CD4-positive, CD25-positive, alpha-beta regulatory T cell (primary cell): ENCODE measurements around the gene MAD2L1BP. TPM values are rescaled to one million over a fixed set of nuclear protein-coding genes. Genes with fewer than 3 reads are reported as not detected.
A peak's percentile ranks its signal among the peaks of the same experiment; 100 is the strongest.

Source experiments
- ATAC-seq, 2 donors: fragments of 150-1000 bp; cut with Tn5 transposase; one replicate each; pipeline ENCODE4 v1.10.0; 2021; ENCODE audit warnings: low read depth in 2 of 2, moderate number of reproducible peaks in 2 of 2, moderate library complexity in 1 of 2
- DNase-seq, 3 donors: peaks; one replicate each; pipeline versions ENCODE4 v3.0.0 to v3.0.0-alpha.2; 2012 to 2022; ENCODE audit warnings: mixed read lengths in 1 of 3
- H3K27ac ChIP-seq: one replicate; pipeline ENCODE4 v1.7.0; 2013; ENCODE audit warnings: mild to moderate bottlenecking, low read length; ENCODE audit not compliant: insufficient read depth, poor library complexity, severe bottlenecking
- H3K27me3 ChIP-seq: one replicate; pipeline ENCODE4 v1.7.0; 2013; ENCODE audit warnings: low read length; ENCODE audit not compliant: control insufficient read depth, insufficient read depth
- H3K36me3 ChIP-seq: one replicate; pipeline ENCODE4 v1.7.0; 2013; ENCODE audit warnings: mild to moderate bottlenecking, low read length, moderate library complexity; ENCODE audit not compliant: control insufficient read depth, insufficient read depth
- H3K4me1 ChIP-seq: 2 replicates; pipeline ENCODE4 v1.7.0; 2013; ENCODE audit warnings: mild to moderate bottlenecking, low read length; ENCODE audit not compliant: insufficient read depth, control insufficient read depth, poor library complexity, severe bottlenecking
- H3K4me3 ChIP-seq: one replicate; pipeline ENCODE4 v1.7.0; 2013; ENCODE audit warnings: low read depth, mild to moderate bottlenecking, low read length, moderate library complexity
- H3K9me3 ChIP-seq, 2 experiments: 1 replicate in 1 of 2; 2 replicates in 1 of 2; pipeline ENCODE4 v1.7.0; 2013; ENCODE audit warnings: low read length in 2 of 2, mild to moderate bottlenecking in 1 of 2, moderate library complexity in 1 of 2; ENCODE audit not compliant: control insufficient read depth in 2 of 2
- H3K27ac Mint-ChIP-seq, 3 donors: one replicate each; pipeline ENCODE4 v1.8.0; 2020 to 2022; ENCODE audit warnings: mild to moderate bottlenecking in 3 of 3, mixed read lengths in 3 of 3, moderate library complexity in 2 of 3
- H3K27me3 Mint-ChIP-seq: one replicate; pipeline ENCODE4 v1.8.0; 2022; ENCODE audit warnings: mild to moderate bottlenecking, mixed read lengths
- H3K36me3 Mint-ChIP-seq: one replicate; pipeline ENCODE4 v1.8.0; 2020; ENCODE audit warnings: mixed read lengths
- H3K4me1 Mint-ChIP-seq, 4 donors: one replicate each; pipeline ENCODE4 v1.8.0; 2020 to 2022; ENCODE audit warnings: mixed read lengths in 4 of 4, mild to moderate bottlenecking in 1 of 4
- H3K4me3 Mint-ChIP-seq, 4 donors: one replicate each; pipeline ENCODE4 v1.8.0; 2020 to 2022; ENCODE audit warnings: mild to moderate bottlenecking in 4 of 4, mixed read lengths in 4 of 4, moderate library complexity in 3 of 4
- H3K9me3 Mint-ChIP-seq, 7 donors: one replicate each; pipeline ENCODE4 v1.8.0; 2020 to 2022; ENCODE audit warnings: mixed read lengths in 7 of 7, mild to moderate bottlenecking in 3 of 7, moderate library complexity in 2 of 7
- polyA plus RNA-seq, 4 donors: library from polyadenylated mRNA; unstranded; fragments of 300-500 nt; fragmentation: Illumina TruSeq; gene quantifications; one replicate each; pipeline ENCODE4 v1.2.3, GENCODE V29; 2021
- total RNA-seq: library from RNA; stranded (reverse); gene quantifications from one replicate; pipeline ENCODE4 v1.2.3, GENCODE V29; 2022

MAD2L1BP gene
- total and polyA plus RNA-seq, 5 donors from 2014 or later = 24.8 to 38.6 (median 29.7) TPM

DNA sequence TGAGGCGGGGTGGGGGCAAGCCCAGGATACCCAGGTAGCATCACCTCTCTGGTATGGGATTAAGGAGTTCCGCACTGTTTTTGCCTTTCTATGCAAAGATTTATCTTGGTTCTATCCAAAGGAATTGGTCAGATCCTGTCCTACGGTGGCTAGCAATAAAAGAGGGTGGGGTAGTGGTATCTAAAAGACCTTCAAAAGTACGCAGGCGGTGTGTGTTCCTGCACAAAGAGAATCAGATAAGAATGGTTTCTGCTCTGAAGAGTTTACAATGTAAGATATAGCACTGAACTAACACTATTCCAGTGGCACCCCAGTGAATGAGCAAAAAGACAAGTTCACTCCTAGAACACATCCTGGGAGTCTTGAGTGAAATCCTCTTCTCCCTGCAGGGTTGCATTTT is 45.7 kb downstream of the MAD2L1BP start:
- peak overlapping the region in 1 of 3 donors; percentile 52 for H3K27ac Mint-ChIP-seq
- H3K36me3 ChIP-seq = peaks cover 58% of the 10 kb centered on the region
- H3K27me3 Mint-ChIP-seq = no peaks in the 10 kb centered on the region
- H3K4me3 ChIP-seq = no peak overlapping the region
- no peaks in the 10 kb centered on the region for H3K9me3 ChIP-seq
- H3K27me3 ChIP-seq = no peaks in the 10 kb centered on the region
- H3K4me1 Mint-ChIP-seq = peaks cover 17 to 51% (median 35%) of the 10 kb centered on the region in 4 donors
- H3K9me3 Mint-ChIP-seq = no peaks in the 10 kb centered on the region
- H3K4me1 ChIP-seq = peaks cover 5% of the 10 kb centered on the region
- no peak overlapping the region for H3K4me3 Mint-ChIP-seq
- H3K36me3 Mint-ChIP-seq = peaks cover 23% of the 10 kb centered on the region
- DNase-seq = no peak
- no peak for ATAC-seq
- no peak overlapping the region for H3K27ac ChIP-seq

DNA sequence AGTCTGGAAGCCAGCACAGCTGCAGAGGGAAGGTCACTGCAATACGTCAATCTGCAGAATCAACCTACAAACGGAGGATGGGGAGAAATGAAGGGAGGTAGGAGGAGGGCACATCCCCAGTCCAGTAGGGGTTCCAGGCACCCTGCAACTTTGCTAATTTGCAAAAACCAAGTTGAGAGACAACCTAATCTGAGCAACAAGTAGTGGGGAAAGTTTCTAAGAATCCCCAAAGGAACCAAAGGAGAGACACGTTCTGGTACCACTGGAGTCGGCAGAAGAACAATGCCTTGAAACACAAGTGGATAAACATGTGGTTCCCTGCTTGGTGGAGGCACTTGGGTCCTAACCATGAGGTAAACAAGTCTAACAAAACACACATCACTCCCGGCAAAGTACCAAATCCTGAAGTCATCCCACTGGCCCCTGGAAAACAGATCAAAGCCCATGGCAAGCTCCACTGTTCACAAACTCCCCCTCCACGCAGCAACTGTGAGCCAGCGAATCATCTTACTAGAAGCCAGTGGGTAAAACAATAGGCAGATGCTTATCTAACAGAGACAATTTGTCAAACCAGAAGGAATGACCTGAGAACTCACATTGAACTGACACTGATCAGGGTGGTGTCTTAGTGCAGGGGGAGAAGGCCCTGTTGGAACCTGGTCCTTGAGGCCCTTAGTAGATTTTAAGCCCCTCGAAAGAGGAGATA is 47.2 kb downstream of the MAD2L1BP start:
- Mint-ChIP-seq H3K27ac (no peak overlapping the region), H3K4me1 (peaks cover 29 to 67% (median 41%) of the 10 kb centered on the region in 4 donors), H3K36me3 (peaks cover 26% of the 10 kb centered on the region), H3K4me3 (no peak overlapping the region), H3K27me3 (peaks cover 3% of the 10 kb centered on the region), H3K9me3 (no peaks in the 10 kb centered on the region)
- Histone ChIP-seq H3K27me3 (no peaks in the 10 kb centered on the region), H3K27ac (no peak overlapping the region), H3K4me1 (peaks cover 15% of the 10 kb centered on the region), H3K36me3 (peaks cover 42% of the 10 kb centered on the region), H3K9me3 (no peaks in the 10 kb centered on the region), H3K4me3 (no peak overlapping the region)
- ATAC-seq = no peak
- no peak for DNase-seq

DNA sequence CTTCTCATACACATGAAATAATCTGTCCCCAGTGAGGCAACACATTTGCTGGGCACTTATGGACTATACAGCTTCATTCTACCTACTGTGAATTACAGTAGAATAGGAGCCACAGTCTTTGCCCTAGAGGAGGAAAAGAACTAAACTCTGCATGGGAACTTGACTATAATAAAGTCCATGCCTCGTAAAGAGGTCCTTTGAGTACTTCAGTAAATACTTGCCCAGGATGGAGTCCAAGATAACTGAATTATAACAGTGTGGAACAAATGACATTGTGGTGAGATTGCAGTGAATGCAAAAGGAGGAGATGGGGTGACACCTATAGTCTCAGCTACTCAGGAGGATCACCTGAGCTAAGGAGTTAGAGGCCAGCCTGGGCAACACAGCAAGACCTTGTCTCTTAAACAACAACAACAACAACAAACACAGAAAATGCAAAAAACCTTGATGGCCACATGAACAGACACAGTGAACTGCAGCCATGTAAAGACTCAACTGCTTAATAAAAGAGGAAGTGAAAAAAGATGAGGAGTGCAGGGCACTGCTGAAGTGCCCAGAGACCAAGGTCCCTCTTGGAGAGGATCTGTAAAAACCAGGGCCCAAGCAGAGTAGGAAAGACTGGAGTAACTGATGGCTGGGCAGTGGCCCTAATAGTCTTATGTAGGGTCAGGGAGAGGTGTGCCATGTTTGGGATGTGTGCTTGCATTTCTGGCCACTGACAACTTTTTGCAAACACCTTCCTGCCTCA is 48.2 kb downstream of the MAD2L1BP start:
- Histone ChIP-seq H3K27me3 (no peaks in the 10 kb centered on the region), H3K36me3 (peaks cover 32% of the 10 kb centered on the region), H3K27ac (no peak overlapping the region), H3K4me3 (no peak overlapping the region), H3K4me1 (peaks cover 20% of the 10 kb centered on the region), H3K9me3 (no peaks in the 10 kb centered on the region)
- peaks cover 20% of the 10 kb centered on the region for H3K36me3 Mint-ChIP-seq
- peaks cover 8% of the 10 kb centered on the region for H3K27me3 Mint-ChIP-seq
- no peaks in the 10 kb centered on the region for H3K9me3 Mint-ChIP-seq
- no peak overlapping the region for H3K27ac Mint-ChIP-seq
- ATAC-seq = no peak
- peaks cover 36 to 72% (median 45%) of the 10 kb centered on the region in 4 donors for H3K4me1 Mint-ChIP-seq
- DNase-seq = no peak
- peak overlapping the region in 2 of 4 donors; percentile 11 to 77 for H3K4me3 Mint-ChIP-seq

DNA sequence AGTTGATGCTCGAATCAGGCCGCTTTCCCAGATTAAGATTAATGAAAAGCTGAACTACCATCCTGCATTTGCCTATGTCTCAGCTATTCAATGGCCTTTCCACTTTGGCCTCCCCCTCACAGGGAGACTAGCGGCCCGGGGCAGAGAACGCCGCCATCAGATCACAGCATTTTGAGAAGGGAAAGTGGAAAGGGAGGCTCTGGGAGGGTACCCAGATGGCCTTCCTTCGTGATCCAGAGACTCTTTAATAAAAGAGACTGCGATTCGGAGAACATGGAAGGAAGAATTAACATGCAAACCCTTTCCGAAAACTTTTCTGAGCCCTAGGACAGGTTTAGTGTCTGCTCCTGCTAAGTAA is 51.4 kb downstream of the MAD2L1BP start:
- Histone ChIP-seq H3K9me3 (no peaks in the 10 kb centered on the region), H3K27me3 (peaks cover 2% of the 10 kb centered on the region), H3K36me3 (peaks cover 7% of the 10 kb centered on the region), H3K4me3 (peak overlapping the region; percentile 95), H3K4me1 (peaks cover 20% of the 10 kb centered on the region), H3K27ac (peak overlapping the region; percentile 60)
- Mint-ChIP-seq H3K9me3 (no peaks in the 10 kb centered on the region), H3K4me1 (peaks cover 36 to 61% (median 41%) of the 10 kb centered on the region in 4 donors), H3K36me3 (peaks cover 15% of the 10 kb centered on the region), H3K27me3 (peaks cover 8% of the 10 kb centered on the region), H3K27ac (peak overlapping the region; percentile 95 to 99 (median 95)), H3K4me3 (peak overlapping the region; percentile 96 to 98 (median 96))
- ATAC-seq = no peak
- no peak for DNase-seq

DNA sequence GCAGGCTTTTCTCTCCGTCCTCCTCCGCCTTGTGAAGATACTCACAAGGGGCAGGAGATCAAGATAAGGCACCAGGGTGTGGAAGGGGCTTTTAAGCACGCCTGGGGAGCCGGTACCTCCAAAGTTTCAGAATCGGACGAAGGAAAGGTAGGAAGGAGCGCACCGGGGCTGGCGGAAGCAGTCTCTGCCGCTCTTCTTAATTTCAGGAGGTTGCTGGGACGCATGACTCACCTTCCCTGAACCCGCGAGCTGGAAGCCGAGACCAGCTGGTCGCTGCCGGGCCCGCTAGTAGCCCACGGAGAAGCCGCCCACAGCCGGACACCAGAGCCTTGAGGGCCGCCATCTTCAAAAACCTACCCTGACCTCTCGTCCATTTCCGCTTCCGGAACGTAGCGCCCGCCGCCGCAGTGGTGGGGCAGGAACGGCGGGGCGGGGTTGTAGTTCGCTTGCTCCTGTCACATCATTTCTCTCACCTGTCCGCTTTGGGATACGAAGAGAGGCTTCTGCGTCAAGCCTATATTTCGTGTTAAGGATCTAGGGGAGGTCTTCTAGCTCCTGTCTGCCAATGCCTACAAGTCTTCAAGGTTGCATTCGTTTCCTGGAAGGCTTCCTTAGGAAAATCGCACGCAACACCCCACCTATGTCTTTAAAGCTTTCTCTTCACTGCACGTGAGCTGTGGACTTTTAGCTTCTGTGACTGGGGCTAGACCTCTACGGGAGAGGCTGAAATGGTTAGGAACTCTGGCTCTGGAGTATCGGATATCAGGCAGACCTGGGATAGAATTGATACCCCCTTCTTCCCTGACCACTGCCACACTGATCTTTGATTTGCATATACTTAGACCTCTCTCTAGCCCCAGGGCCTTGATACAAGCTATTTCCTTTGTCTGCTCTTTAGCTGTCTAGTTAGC is 52.1 kb downstream of the MAD2L1BP start, which contains the start of gene MRPS18A:
TSS of gene MRPS18A (minus strand) at position 355 of the 911 bp plus-strand sequence. CDS start at position 343, 12 bp downstream.
- DNase-seq (peak; percentile 71 to 86 (median 75)), ATAC-seq (peak; percentile 93 to 94)
- H3K36me3 ChIP-seq = peaks cover 4% of the 10 kb centered on the region
- H3K27ac Mint-ChIP-seq = peak within 1 kb of the TSS; percentile 95 to 99 (median 95)
- H3K4me3 Mint-ChIP-seq = peak within 1 kb of the TSS; percentile 96 to 98 (median 96)
- H3K4me1 ChIP-seq = peaks cover 20% of the 10 kb centered on the region
- no peaks in the 10 kb centered on the region for H3K9me3 Mint-ChIP-seq
- H3K36me3 Mint-ChIP-seq = peaks cover 15% of the 10 kb centered on the region
- peaks cover 2% of the 10 kb centered on the region for H3K27me3 ChIP-seq
- H3K27me3 Mint-ChIP-seq = peaks cover 11% of the 10 kb centered on the region
- no peaks in the 10 kb centered on the region for H3K9me3 ChIP-seq
- H3K27ac ChIP-seq = peak within 1 kb of the TSS; percentile 60
- peak within 1 kb of the TSS; percentile 95 for H3K4me3 ChIP-seq
- H3K4me1 Mint-ChIP-seq = peaks cover 36 to 56% (median 38%) of the 10 kb centered on the region in 4 donors

DNA sequence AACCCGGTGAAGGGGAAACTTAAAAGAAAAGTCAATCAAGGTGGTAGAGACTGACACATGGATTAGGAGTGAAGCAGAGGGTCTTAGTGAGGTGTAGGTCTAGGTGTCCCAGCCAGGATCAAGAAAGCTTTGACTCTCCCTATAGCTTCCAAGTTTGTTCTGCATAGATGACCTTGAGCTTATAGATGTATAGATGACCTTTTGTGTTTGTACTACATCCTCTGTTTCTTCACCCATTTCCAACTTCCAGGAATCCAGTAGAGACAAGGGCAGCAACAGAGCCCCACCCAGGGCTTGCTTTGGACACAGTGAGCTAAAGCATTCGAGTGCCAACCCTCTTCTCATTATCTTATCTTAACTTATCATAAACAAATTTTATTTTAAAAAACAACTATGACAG is 53.8 kb downstream of the MAD2L1BP start:
- Histone ChIP-seq H3K4me3 (no peak overlapping the region), H3K9me3 (no peaks in the 10 kb centered on the region), H3K27me3 (peaks cover 2% of the 10 kb centered on the region), H3K36me3 (no peaks in the 10 kb centered on the region), H3K4me1 (peaks cover 20% of the 10 kb centered on the region), H3K27ac (no peak overlapping the region)
- peak overlapping the region in 3 of 4 donors; percentile 36 to 96 (median 79) for H3K4me3 Mint-ChIP-seq
- H3K9me3 Mint-ChIP-seq = no peaks in the 10 kb centered on the region
- H3K27ac Mint-ChIP-seq = peak overlapping the region in 1 of 3 donors; percentile 60
- peaks cover 18% of the 10 kb centered on the region for H3K27me3 Mint-ChIP-seq
- DNase-seq (no peak), ATAC-seq (no peak)
- peaks cover 22 to 39% (median 27%) of the 10 kb centered on the region in 4 donors for H3K4me1 Mint-ChIP-seq
- H3K36me3 Mint-ChIP-seq = peaks cover 6% of the 10 kb centered on the region
